ENCODE measurements around the gene C2orf72. TPM values are rescaled to one million over a fixed set of nuclear protein-coding genes. Genes with fewer than 3 reads are reported as not detected.

C2orf72 gene
- total and polyA plus RNA-seq, 2 of the 4 experiments (the other 2 are of a cell fraction): 0.09 to 0.18 TPM

GRCh38 chr2:231029563-231029962, 7.8 kb upstream of the C2orf72 start:
- Histone ChIP-seq H3K14ac (replicated peaks; ENCODE audit: low read depth, low read length) (no peak overlapping the region), H2AK9ac (replicated peaks; ENCODE audit: low read depth, low read length, poor library complexity) (no peak overlapping the region), H2BK120ac (ENCODE audit: low read depth, low read length) (no peak overlapping the region), H3K4ac (ENCODE audit: low read depth, low read length) (no peak overlapping the region), H3K23ac (ENCODE audit: low read depth, low read length) (no peak overlapping the region), H2AK5ac (ENCODE audit: low read depth, low read length) (no peak overlapping the region), H3K79me1 (ENCODE audit: low read depth in 1 of 2, low read length in 2 of 2) (no peaks in the 10 kb centered on the region), H2BK15ac (ENCODE audit: low read depth, low read length) (no peak overlapping the region), H3K4me1 (ENCODE audit: control insufficient read depth, insufficient read depth, low read length) (no peaks in the 10 kb centered on the region), H3K9me3 (ENCODE audit: control insufficient read depth, insufficient read depth, low read length) (peaks cover 2% of the 10 kb centered on the region; the same call in 1 of the 2 replicates), H3K9me1 (ENCODE audit: insufficient read depth, low read length) (0 out of 2 replicates have a peak, but pooled peaks cover 2% of the 10 kb centered on the region), H4K91ac (ENCODE audit: insufficient read depth, low read depth, low read length) (no peak overlapping the region), H4K8ac (ENCODE audit: low read depth in 2 of 2, low read length in 2 of 2) (no peak overlapping the region), H3K18ac (ENCODE audit: low read depth, low read length) (no peak overlapping the region), H3K4me3 (ENCODE audit: insufficient read depth, low read depth, low read length) (no peak overlapping the region), H2BK5ac (ENCODE audit: low read depth, low read length, poor library complexity, severe bottlenecking) (no peak overlapping the region), H3K56ac (ENCODE audit: extremely low read depth, insufficient read depth, low read length) (no peak overlapping the region), H3K36me3 (ENCODE audit: control insufficient read depth, insufficient read depth, low read length) (no peaks in the 10 kb centered on the region), H4K5ac (ENCODE audit: low read depth, low read length) (no peak overlapping the region), H3K9ac (ENCODE audit: low read depth, low read length) (no peak overlapping the region), H2BK20ac (ENCODE audit: low read depth, low read length) (no peak overlapping the region), H4K20me1 (ENCODE audit: insufficient read depth, low read length) (no peaks in the 10 kb centered on the region), H3K27ac (ENCODE audit: insufficient read depth, low read length) (no peak overlapping the region), H3K4me2 (ENCODE audit: low read depth, low read length) (no peak overlapping the region), H3K27me3 (ENCODE audit: control insufficient read depth, insufficient read depth, low read length) (peaks cover 29% of the 10 kb centered on the region), H2AFZ (replicated peaks; ENCODE audit: low read length, poor library complexity) (no peak overlapping the region)
- POLR2A ChIA-PET (ENCODE audit: unreplicated experiment): no interaction called here
- DNase-seq (no peak), ATAC-seq (ENCODE audit: low read depth) (no peak)
- dilution Hi-C loops (cut with HindIII; ENCODE audit: low sequenced_read_pairs, unreplicated experiment) (no loop called here), intact Hi-C loops (cut with micrococcal nuclease) (no loop called here), in situ Hi-C loops (cut with MboI; ENCODE audit: low sequenced_read_pairs) (no loop called here)
- no TSS peak for BruUV-seq (replicated peaks)
- CTCF ChIA-PET: no interaction called here
- TF ChIP-seq ELK1 (IDR thresholded peaks at IDR 0.05; ENCODE audit: borderline replicate concordance, low read depth, low read length) (no peak), RFX5 (IDR thresholded peaks at IDR 0.05; ENCODE audit: low read depth, low read length) (no peak), CHD1 (IDR thresholded peaks at IDR 0.05; ENCODE audit: low read depth, low read length) (no peak), MAZ (IDR thresholded peaks at IDR 0.05; ENCODE audit: borderline replicate concordance, low read depth, low read length) (no peak)
- 66% methylated on average over 3 of the region's 9 CpGs; no CpG with 5 or more reads in 1 of the 2 experiments for WGBS, 2 experiments (ENCODE audit: extremely low coverage in 2 of 2, insufficient read length in 1 of 2)

All from IMR-90 (cell line).